Neural progenitor cell (in vitro differentiated cells): ENCODE data around the gene GIPC2. TPM values are rescaled to one million over a fixed set of nuclear protein-coding genes. Genes with fewer than 3 reads are reported as not detected.

Experiments used
- DNase-seq: peaks from one replicate; pipeline ENCODE4 v3.0.0-alpha.2; 2016; ENCODE audit warnings: low spot score
- H2AFZ ChIP-seq: fragments of 200-600 bp; sonication (generic); replicated peaks from 2 replicates; pipeline ENCODE4 v1.6.1; 2016; ENCODE audit warnings: antibody characterized with exemption
- H3F3A ChIP-seq: fragments of 200-600 bp; sonication (generic); 2 replicates; pipeline ENCODE4 v1.6.1; 2016; ENCODE audit warnings: antibody characterized with exemption, low read depth
- H3K27ac ChIP-seq: fragments of 200-600 bp; sonication (generic); 2 replicates; pipeline ENCODE4 v1.5.1; 2016; ENCODE audit warnings: mild to moderate bottlenecking
- H3K27me3 ChIP-seq: fragments of 200-600 bp; sonication (generic); 2 replicates; pipeline ENCODE4 v1.6.1; 2016; ENCODE audit warnings: mild to moderate bottlenecking, moderate library complexity
- H3K36me3 ChIP-seq: fragments of 200-600 bp; sonication (generic); 2 replicates; pipeline ENCODE4 v1.5.1; 2016
- H3K4me1 ChIP-seq: fragments of 200-600 bp; sonication (generic); 2 replicates; pipeline ENCODE4 v1.6.1; 2016; ENCODE audit warnings: mixed run types
- H3K4me2 ChIP-seq: fragments of 200-600 bp; sonication (generic); 2 replicates; pipeline ENCODE4 v1.6.1; 2016
- H3K4me3 ChIP-seq: fragments of 200-600 bp; sonication (generic); 2 replicates; pipeline ENCODE4 v1.5.1; 2016
- H3K79me2 ChIP-seq: fragments of 200-600 bp; sonication (generic); 2 replicates; pipeline ENCODE4 v1.6.1; 2016; ENCODE audit warnings: low read depth
- H3K9ac ChIP-seq: fragments of 200-600 bp; sonication (generic); 2 replicates; pipeline ENCODE4 v1.6.1; 2016
- H3K9me3 ChIP-seq: fragments of 200-600 bp; sonication (generic); 2 replicates; pipeline ENCODE4 v1.5.1; 2016; ENCODE audit warnings: low read depth
- H4K20me1 ChIP-seq: fragments of 200-600 bp; sonication (generic); 2 replicates; pipeline ENCODE4 v1.6.1; 2016; ENCODE audit warnings: low read depth
- H3K27ac Mint-ChIP-seq: 3 replicates; pipeline ENCODE4 v1.8.0; 2021; ENCODE audit warnings: mixed read lengths
- H3K27me3 Mint-ChIP-seq: 2 replicates; pipeline ENCODE4 v1.8.0; 2022; ENCODE audit warnings: low read depth, mild to moderate bottlenecking, inconsistent platforms, moderate library complexity, mixed read lengths; ENCODE audit not compliant: insufficient read depth
- H3K36me3 Mint-ChIP-seq: 3 replicates; pipeline ENCODE4 v1.8.0; 2021; ENCODE audit warnings: mixed read lengths
- H3K4me1 Mint-ChIP-seq: 3 replicates; pipeline ENCODE4 v1.8.0; 2021; ENCODE audit warnings: mixed read lengths
- H3K4me3 Mint-ChIP-seq: 3 replicates; pipeline ENCODE4 v1.8.0; 2021; ENCODE audit warnings: mild to moderate bottlenecking, moderate library complexity, mixed read lengths
- H3K9me3 Mint-ChIP-seq: 3 replicates; pipeline ENCODE4 v1.8.0; 2020; ENCODE audit warnings: mixed read lengths
- CTCF ChIP-seq: fragments of 200-600 bp; sonication (generic); IDR thresholded peaks from 2 replicates; pipeline ENCODE4 v1.5.1; 2017; ENCODE audit warnings: antibody characterized with exemption, mild to moderate bottlenecking
- EZH2 ChIP-seq: fragments of 200-600 bp; sonication (generic); IDR thresholded peaks from 2 replicates; pipeline ENCODE4 v1.6.1; 2017; ENCODE audit warnings: antibody characterized with exemption, mild to moderate bottlenecking, moderate library complexity
- EZH2phosphoT487 ChIP-seq: fragments of 200-600 bp; sonication (generic); IDR thresholded peaks from 2 replicates; pipeline ENCODE4 v1.6.1; 2017; ENCODE audit warnings: antibody characterized with exemption
- total RNA-seq: library from RNA; depleted of rRNA; stranded (reverse); fragments of >200 nt; gene quantifications from 2 replicates; pipeline ENCODE4 v1.2.3, GENCODE V29; 2015; ENCODE audit warnings: low replicate concordance

The GIPC2 gene
- total RNA-seq, 1 donor from 2014 or later = not detected

GRCh38 chr1:78036450-78036849, 9.3 kb upstream of the GIPC2 start:
- H3K4me3 ChIP-seq = no peak overlapping the region
- no peak for TF ChIP-seq EZH2
- no peak for TF ChIP-seq CTCF
- no peak for TF ChIP-seq EZH2phosphoT487
- no peak overlapping the region for H2AFZ ChIP-seq
- H3K4me2 ChIP-seq = no peak overlapping the region
- Mint-ChIP-seq H3K27me3 (no peaks in the 10 kb centered on the region), H3K36me3 (no peaks in the 10 kb centered on the region), H3K9me3 (no peaks in the 10 kb centered on the region), H3K4me1 (no peaks in the 10 kb centered on the region), H3K4me3 (no peak overlapping the region), H3K27ac (no peak overlapping the region)
- H3F3A ChIP-seq = no peaks in the 10 kb centered on the region
- no peak for DNase-seq
- no peaks in the 10 kb centered on the region for H3K9me3 ChIP-seq
- H4K20me1 ChIP-seq = no peaks in the 10 kb centered on the region
- no peak overlapping the region for H3K9ac ChIP-seq
- no peaks in the 10 kb centered on the region for H3K79me2 ChIP-seq
- H3K36me3 ChIP-seq = no peaks in the 10 kb centered on the region
- H3K27ac ChIP-seq = no peak overlapping the region
- H3K27me3 ChIP-seq = no peaks in the 10 kb centered on the region
- H3K4me1 ChIP-seq = no peaks in the 10 kb centered on the region

- no peak overlapping the region for H3K4me3 ChIP-seq
- H3K9me3 ChIP-seq = no peaks in the 10 kb centered on the region
- H3K9ac ChIP-seq = no peak overlapping the region
- no peak overlapping the region for H3K4me2 ChIP-seq
- Mint-ChIP-seq H3K36me3 (no peaks in the 10 kb centered on the region), H3K4me3 (no peak overlapping the region), H3K27ac (no peak overlapping the region), H3K9me3 (no peaks in the 10 kb centered on the region), H3K4me1 (no peaks in the 10 kb centered on the region), H3K27me3 (peaks cover under 1% of the 10 kb centered on the region)
- no peak overlapping the region for H3K27ac ChIP-seq
- H3K27me3 ChIP-seq = peaks cover 6% of the 10 kb centered on the region
- no peaks in the 10 kb centered on the region for H3K36me3 ChIP-seq
- no peak for TF ChIP-seq EZH2
- no peak for TF ChIP-seq EZH2phosphoT487
- TF ChIP-seq CTCF = no peak
- no peaks in the 10 kb centered on the region for H4K20me1 ChIP-seq
- H3K79me2 ChIP-seq = no peaks in the 10 kb centered on the region
- no peaks in the 10 kb centered on the region for H3F3A ChIP-seq
- no peaks in the 10 kb centered on the region for H3K4me1 ChIP-seq
- H2AFZ ChIP-seq = no peak overlapping the region
- DNase-seq = no peak
Observed at GRCh38 chr1:78038071-78038470, 7.7 kb upstream of the GIPC2 start.

GRCh38 chr1:78038491-78038939, 7.3 kb upstream of the GIPC2 start:
- H3K36me3 ChIP-seq = no peaks in the 10 kb centered on the region
- no peak overlapping the region for H3K9ac ChIP-seq
- H3K27me3 ChIP-seq = peaks cover 10% of the 10 kb centered on the region
- H4K20me1 ChIP-seq = no peaks in the 10 kb centered on the region
- no peaks in the 10 kb centered on the region for H3K4me1 ChIP-seq
- no peak overlapping the region for H3K27ac ChIP-seq
- TF ChIP-seq EZH2phosphoT487 = no peak
- no peak for TF ChIP-seq EZH2
- TF ChIP-seq CTCF = no peak
- H3K9me3 Mint-ChIP-seq = no peaks in the 10 kb centered on the region
- H3K27me3 Mint-ChIP-seq = peaks cover 5% of the 10 kb centered on the region
- DNase-seq = no peak
- H3K4me3 ChIP-seq = no peak overlapping the region
- no peak overlapping the region for H3K27ac Mint-ChIP-seq
- H3K79me2 ChIP-seq = no peaks in the 10 kb centered on the region
- H3K36me3 Mint-ChIP-seq = no peaks in the 10 kb centered on the region
- no peak overlapping the region for H2AFZ ChIP-seq
- no peaks in the 10 kb centered on the region for H3K9me3 ChIP-seq
- no peaks in the 10 kb centered on the region for H3K4me1 Mint-ChIP-seq
- no peak overlapping the region for H3K4me2 ChIP-seq
- H3F3A ChIP-seq = no peaks in the 10 kb centered on the region
- H3K4me3 Mint-ChIP-seq = no peak overlapping the region
